HepG2 (cell line): Measurements from ENCODE around the gene APOBEC3B. TPM values are rescaled to one million over a fixed set of nuclear protein-coding genes. Genes with fewer than 3 reads are reported as not detected.

Source experiments
- ATAC-seq: fragments of 200-7000 bp; cut with Tn5 transposase; 3 replicates; pipeline ENCODE4 v1.9.1; 2020; ENCODE audit warnings: mild to moderate bottlenecking, moderate library complexity
- BruUV-seq: library from RNA; stranded (reverse); fragments of 400-500 nt; replicated peaks from 2 replicates; lab custom pipeline; 2021; lab: Mats Ljungman, UMichigan
- CTCF ChIA-PET: fragments of 300-600 bp; formaldehyde crosslinking; extraction: SDS; loops from one replicate; lab custom pipeline; 2021; ENCODE audit warnings: low total read pairs, inconsistent platforms, low intra/inter-chr PET ratio; lab: Yijun Ruan, JAX
- POLR2A ChIA-PET: fragments of 350-600 bp; sonication (Branson Sonifier 250); formaldehyde crosslinking; loops from one replicate; lab custom pipeline; 2020; ENCODE audit warnings: antibody characterized with exemption, inconsistent platforms; lab: Yijun Ruan, JAX
- DNase-seq: peaks from one replicate; pipeline ENCODE4 v3.0.0-alpha.2; 2015; ENCODE audit warnings: low spot score
- FAIRE-seq: peaks from 3 replicates; lab custom pipeline; 2011; peaks lifted over from hg19 to GRCh38; lab: Jason Lieb, UNC
- H2AFZ ChIP-seq: one replicate; pipeline ENCODE4 v1.6.1; 2011; ENCODE audit warnings: low read length, inconsistent platforms
- H3K27ac ChIP-seq: fragments of 300-600 bp; 3 replicates; pipeline ENCODE4 v1.8.0; 2011; ENCODE audit warnings: mixed run types, mild to moderate bottlenecking, mixed read lengths, low read length, inconsistent platforms; ENCODE audit not compliant: insufficient read depth; ENCODE audit errors: extremely low read length
- H3K27me3 ChIP-seq, 2 experiments: fragments of 200-600 bp in 1 of 2; 2 replicates in 1 of 2; 3 replicates in 1 of 2; pipeline versions ENCODE4 v1.6.0 to v1.8.0; 2011; ENCODE audit warnings: low read length in 2 of 2, mild to moderate bottlenecking in 2 of 2, moderate library complexity in 2 of 2, inconsistent platforms in 1 of 2; ENCODE audit not compliant: insufficient read depth in 2 of 2, control insufficient read depth in 1 of 2
- H3K36me3 ChIP-seq, 2 experiments: fragments of 200-600 bp in 1 of 2; replicated peaks in 1 of 2; 2 replicates in 1 of 2; 3 replicates in 1 of 2; pipeline versions ENCODE4 v1.5.1 to v1.8.0; 2011; ENCODE audit warnings: low read length in 2 of 2, inconsistent platforms in 1 of 2; ENCODE audit not compliant: insufficient read depth in 2 of 2, control insufficient read depth in 1 of 2
- H3K4me1 ChIP-seq: 2 replicates; pipeline ENCODE4 v1.5.1; 2012; ENCODE audit warnings: low read length, inconsistent platforms; ENCODE audit not compliant: insufficient read depth
- H3K4me2 ChIP-seq: 2 replicates; pipeline ENCODE4 v1.6.0; 2011; ENCODE audit warnings: low read depth, low read length, inconsistent platforms
- H3K4me3 ChIP-seq, 3 experiments: fragments of 200-600 bp in 1 of 3; sonication (generic), shearing (Covaris generic) in 1 of 3; replicated peaks in 1 of 3; 2 replicates each; pipeline ENCODE4 v1.5.1; 2011 to 2016; ENCODE audit warnings: low read length in 3 of 3, inconsistent platforms in 2 of 3, low read depth in 2 of 3, mild to moderate bottlenecking in 2 of 3, control low read depth in 1 of 3, mixed read lengths in 1 of 3; ENCODE audit not compliant: insufficient read depth in 1 of 3
- H3K79me2 ChIP-seq: one replicate; pipeline ENCODE4 v1.6.1; 2011; ENCODE audit warnings: low read length, inconsistent platforms; ENCODE audit not compliant: insufficient read depth
- H3K9ac ChIP-seq: 2 replicates; pipeline ENCODE4 v1.6.0; 2011; ENCODE audit warnings: mild to moderate bottlenecking, low read depth, low read length, inconsistent platforms; ENCODE audit not compliant: insufficient read depth
- H3K9me3 ChIP-seq: 2 replicates; pipeline ENCODE4 v1.5.1; 2012; ENCODE audit warnings: mild to moderate bottlenecking, low read length
- H4K20me1 ChIP-seq: 2 replicates; pipeline ENCODE4 v1.6.0; 2011; ENCODE audit warnings: inconsistent platforms, mild to moderate bottlenecking, low read length, moderate library complexity; ENCODE audit not compliant: insufficient read depth
- ATF1 ChIP-seq: IDR thresholded peaks from 2 replicates; pipeline ENCODE4 v1.6.1; 2016; ENCODE audit warnings: mild to moderate bottlenecking, control low read depth
- PTBP1 ChIP-seq: fragments of 200-400 bp; formaldehyde crosslinking; IDR thresholded peaks from 2 replicates; pipeline ENCODE4 v1.6.1; 2018; ENCODE audit warnings: low read length, low read depth; ENCODE audit not compliant: poor library complexity, severe bottlenecking
- RBM39 ChIP-seq: fragments of 200-400 bp; formaldehyde crosslinking; IDR thresholded peaks from one replicate; pipeline ENCODE4 v1.6.1; 2018; ENCODE audit warnings: antibody characterized with exemption, mild to moderate bottlenecking, low read depth, low read length; ENCODE audit not compliant: poor library complexity, severe bottlenecking
- SALL1 ChIP-seq: sonication (generic); formaldehyde crosslinking; IDR thresholded peaks from 2 replicates; pipeline ENCODE4 v1.8.0; 2022; ENCODE audit warnings: mild to moderate bottlenecking, missing genetic modification reagents
- TCF7 ChIP-seq: sonication (generic); IDR thresholded peaks from 2 replicates; pipeline ENCODE4 v1.6.1; 2016; ENCODE audit warnings: antibody characterized with exemption, low read depth
- ZNF776 ChIP-seq: sonication (generic); formaldehyde crosslinking; IDR thresholded peaks from 2 replicates; pipeline ENCODE4 v1.4.0; 2020; ENCODE audit warnings: mild to moderate bottlenecking, missing genetic modification reagents
- ZNF792 ChIP-seq: IDR thresholded peaks from 2 replicates; pipeline ENCODE4 v1.6.1; 2016
- ZSCAN20 ChIP-seq: sonication (generic); formaldehyde crosslinking; IDR thresholded peaks from 2 replicates; pipeline ENCODE4 v1.4.0; 2020; ENCODE audit warnings: missing genetic modification reagents, mild to moderate bottlenecking, borderline replicate concordance
- WGBS: methylation state at CpG from one replicate; pipeline ENCODE4 v1.1.6; 2017; ENCODE audit warnings: low lambda C conversion rate; 5-methylcytosine and 5-hydroxymethylcytosine counted together
- in situ Hi-C: cut with HindIII; loops from 2 replicates; pipeline ENCODE4 v1.10.0; 2017; ENCODE audit warnings: low pct_unique_long_range_greater_than_20kb; ENCODE audit not compliant: extremely low pct_ligation_motif_present
- intact Hi-C: fragments of 100-400 bp; cut with micrococcal nuclease; formaldehyde crosslinking; loops from one replicate; pipeline ENCODE4 v1.10.0; 2022; ENCODE audit not compliant: unreplicated experiment
- polyA plus RNA-seq, 8 experiments: library from polyadenylated mRNA; depleted of rRNA in 3 of 8; stranded (reverse) in 7 of 8; unstranded in 1 of 8; fragments of >200 nt; fragmentation: Illumina TruSeq in 4 of 8; extraction: Trizol in 4 of 8; gene quantifications; 2 replicates each; pipeline versions ENCODE4 v1.2.1 to v1.2.3, GENCODE V29; 2011 to 2016; ENCODE audit warnings: low read depth in 4 of 8, missing spikeins in 1 of 8, mixed read lengths in 1 of 8; ENCODE audit not compliant: insufficient read depth in 1 of 8
- total RNA-seq, 5 experiments: library from RNA; depleted of rRNA; stranded (reverse); fragments of >200 nt; fragmentation: Illumina TruSeq; extraction: Trizol; gene quantifications; 2 replicates each; pipeline ENCODE4 v1.2.3, GENCODE V29; 2016; ENCODE audit warnings: low read depth in 1 of 5
- TF ChIP-seq, protein P1 (sequence below): sonication (generic); formaldehyde crosslinking; IDR thresholded peaks from 2 replicates; pipeline ENCODE4 v1.5.0; 2020; ENCODE audit warnings: mild to moderate bottlenecking, missing genetic modification reagents, moderate library complexity
- TF ChIP-seq, protein P2 (sequence below): sonication (generic); formaldehyde crosslinking; IDR thresholded peaks from 2 replicates; pipeline ENCODE4 v1.5.0; 2020; ENCODE audit warnings: mild to moderate bottlenecking, missing genetic modification reagents, borderline replicate concordance
- TF ChIP-seq, protein P3 (sequence below): sonication (generic); formaldehyde crosslinking; IDR thresholded peaks from 2 replicates; pipeline ENCODE4 v1.4.0; 2020; ENCODE audit warnings: missing genetic modification reagents
- TF ChIP-seq, protein P4 (sequence below): sonication (generic); formaldehyde crosslinking; IDR thresholded peaks from 2 replicates; pipeline ENCODE4 v1.4.0; 2020; ENCODE audit warnings: missing genetic modification reagents, mild to moderate bottlenecking, borderline replicate concordance
- TF ChIP-seq, protein P5 (sequence below): sonication (generic); formaldehyde crosslinking; IDR thresholded peaks from 2 replicates; pipeline ENCODE4 v1.9.0; 2021; ENCODE audit warnings: missing genetic modification reagents, borderline replicate concordance

Gene APOBEC3B
- total and polyA plus RNA-seq, 2 of the 13 experiments (the other 11 are each of a cell fraction or from before 2014, with no cell fraction given): 6.7 to 8.8 TPM

DNA sequence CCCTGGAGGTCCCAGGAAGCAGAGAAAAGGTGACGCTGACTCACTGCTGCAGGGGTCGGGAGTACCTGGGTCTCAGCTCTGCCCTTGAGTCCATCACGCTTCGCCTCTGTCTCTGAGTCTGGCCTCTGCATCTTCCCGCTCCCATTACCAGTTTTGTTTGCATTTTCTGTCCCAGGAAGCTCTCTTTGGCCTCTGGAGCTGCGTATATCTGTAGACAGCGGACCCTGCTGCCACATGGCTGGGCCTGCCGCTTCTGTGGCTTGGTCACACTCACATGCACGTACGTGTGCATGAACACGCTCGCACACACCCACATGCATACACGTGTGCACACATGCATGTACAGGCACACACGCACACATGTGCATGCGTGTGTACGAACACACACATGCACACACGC lies 45.6 kb upstream of the APOBEC3B start:
- Histone ChIP-seq H3K27me3 (peaks cover 2 to 4% of the 10 kb centered on the region in 2 experiments; a peak in 2 of 5 replicates), H4K20me1 (no peaks in the 10 kb centered on the region), H2AFZ (no peak overlapping the region), H3K4me1 (peaks cover 11% of the 10 kb centered on the region), H3K9ac (no peak overlapping the region), H3K4me3 (no peak overlapping the region), H3K79me2 (no peaks in the 10 kb centered on the region), H3K36me3 (no peaks in the 10 kb centered on the region), H3K4me2 (no peak overlapping the region), H3K27ac (no peak overlapping the region), H3K9me3 (no peaks in the 10 kb centered on the region)
- ATAC-seq (peak; percentile 61), FAIRE-seq (no peak), DNase-seq (no peak)
- 17% methylated on average over 13 of the region's 17 CpGs for WGBS
- in situ Hi-C loops (no loop called here), intact Hi-C loops (no loop called here)
- BruUV-seq: no TSS peak
- POLR2A ChIA-PET: no interaction called here
- CTCF ChIA-PET: no interaction called here
- TF ChIP-seq ZNF776 (CRISPR knock-in tag): 0 out of 2 replicates have a peak, but pooled peaks have one; percentile 32
- no peak for TF ChIP-seq ZNF792 (CRISPR knock-in tag)
- TF ChIP-seq PTBP1: no peak
- no peak for TF ChIP-seq ATF1 (CRISPR knock-in tag)
- TF ChIP-seq, protein P1, sequence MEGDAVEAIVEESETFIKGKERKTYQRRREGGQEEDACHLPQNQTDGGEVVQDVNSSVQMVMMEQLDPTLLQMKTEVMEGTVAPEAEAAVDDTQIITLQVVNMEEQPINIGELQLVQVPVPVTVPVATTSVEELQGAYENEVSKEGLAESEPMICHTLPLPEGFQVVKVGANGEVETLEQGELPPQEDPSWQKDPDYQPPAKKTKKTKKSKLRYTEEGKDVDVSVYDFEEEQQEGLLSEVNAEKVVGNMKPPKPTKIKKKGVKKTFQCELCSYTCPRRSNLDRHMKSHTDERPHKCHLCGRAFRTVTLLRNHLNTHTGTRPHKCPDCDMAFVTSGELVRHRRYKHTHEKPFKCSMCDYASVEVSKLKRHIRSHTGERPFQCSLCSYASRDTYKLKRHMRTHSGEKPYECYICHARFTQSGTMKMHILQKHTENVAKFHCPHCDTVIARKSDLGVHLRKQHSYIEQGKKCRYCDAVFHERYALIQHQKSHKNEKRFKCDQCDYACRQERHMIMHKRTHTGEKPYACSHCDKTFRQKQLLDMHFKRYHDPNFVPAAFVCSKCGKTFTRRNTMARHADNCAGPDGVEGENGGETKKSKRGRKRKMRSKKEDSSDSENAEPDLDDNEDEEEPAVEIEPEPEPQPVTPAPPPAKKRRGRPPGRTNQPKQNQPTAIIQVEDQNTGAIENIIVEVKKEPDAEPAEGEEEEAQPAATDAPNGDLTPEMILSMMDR (CRISPR knock-in tag): peak; percentile 48
- TF ChIP-seq, protein P2, sequence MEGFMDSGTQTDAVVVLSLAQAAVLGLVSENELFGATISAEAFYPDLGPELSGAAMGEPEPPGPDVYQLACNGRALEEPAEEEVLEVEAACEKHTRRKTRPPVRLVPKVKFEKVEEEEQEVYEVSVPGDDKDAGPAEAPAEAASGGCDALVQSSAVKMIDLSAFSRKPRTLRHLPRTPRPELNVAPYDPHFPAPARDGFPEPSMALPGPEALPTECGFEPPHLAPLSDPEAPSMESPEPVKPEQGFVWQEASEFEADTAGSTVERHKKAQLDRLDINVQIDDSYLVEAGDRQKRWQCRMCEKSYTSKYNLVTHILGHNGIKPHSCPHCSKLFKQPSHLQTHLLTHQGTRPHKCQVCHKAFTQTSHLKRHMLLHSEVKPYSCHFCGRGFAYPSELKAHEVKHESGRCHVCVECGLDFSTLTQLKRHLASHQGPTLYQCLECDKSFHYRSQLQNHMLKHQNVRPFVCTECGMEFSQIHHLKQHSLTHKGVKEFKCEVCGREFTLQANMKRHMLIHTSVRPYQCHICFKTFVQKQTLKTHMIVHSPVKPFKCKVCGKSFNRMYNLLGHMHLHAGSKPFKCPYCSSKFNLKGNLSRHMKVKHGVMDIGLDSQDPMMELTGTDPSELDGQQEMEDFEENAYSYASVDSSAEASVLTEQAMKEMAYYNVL (CRISPR knock-in tag): no peak
- 0 out of 2 replicates have a peak, but pooled peaks have one; percentile 21 for TF ChIP-seq SALL1
- no peak for TF ChIP-seq RBM39
- TF ChIP-seq, protein P3, sequence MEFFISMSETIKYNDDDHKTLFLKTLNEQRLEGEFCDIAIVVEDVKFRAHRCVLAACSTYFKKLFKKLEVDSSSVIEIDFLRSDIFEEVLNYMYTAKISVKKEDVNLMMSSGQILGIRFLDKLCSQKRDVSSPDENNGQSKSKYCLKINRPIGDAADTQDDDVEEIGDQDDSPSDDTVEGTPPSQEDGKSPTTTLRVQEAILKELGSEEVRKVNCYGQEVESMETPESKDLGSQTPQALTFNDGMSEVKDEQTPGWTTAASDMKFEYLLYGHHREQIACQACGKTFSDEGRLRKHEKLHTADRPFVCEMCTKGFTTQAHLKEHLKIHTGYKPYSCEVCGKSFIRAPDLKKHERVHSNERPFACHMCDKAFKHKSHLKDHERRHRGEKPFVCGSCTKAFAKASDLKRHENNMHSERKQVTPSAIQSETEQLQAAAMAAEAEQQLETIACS (CRISPR knock-in tag): no peak
- TF ChIP-seq, protein P4, sequence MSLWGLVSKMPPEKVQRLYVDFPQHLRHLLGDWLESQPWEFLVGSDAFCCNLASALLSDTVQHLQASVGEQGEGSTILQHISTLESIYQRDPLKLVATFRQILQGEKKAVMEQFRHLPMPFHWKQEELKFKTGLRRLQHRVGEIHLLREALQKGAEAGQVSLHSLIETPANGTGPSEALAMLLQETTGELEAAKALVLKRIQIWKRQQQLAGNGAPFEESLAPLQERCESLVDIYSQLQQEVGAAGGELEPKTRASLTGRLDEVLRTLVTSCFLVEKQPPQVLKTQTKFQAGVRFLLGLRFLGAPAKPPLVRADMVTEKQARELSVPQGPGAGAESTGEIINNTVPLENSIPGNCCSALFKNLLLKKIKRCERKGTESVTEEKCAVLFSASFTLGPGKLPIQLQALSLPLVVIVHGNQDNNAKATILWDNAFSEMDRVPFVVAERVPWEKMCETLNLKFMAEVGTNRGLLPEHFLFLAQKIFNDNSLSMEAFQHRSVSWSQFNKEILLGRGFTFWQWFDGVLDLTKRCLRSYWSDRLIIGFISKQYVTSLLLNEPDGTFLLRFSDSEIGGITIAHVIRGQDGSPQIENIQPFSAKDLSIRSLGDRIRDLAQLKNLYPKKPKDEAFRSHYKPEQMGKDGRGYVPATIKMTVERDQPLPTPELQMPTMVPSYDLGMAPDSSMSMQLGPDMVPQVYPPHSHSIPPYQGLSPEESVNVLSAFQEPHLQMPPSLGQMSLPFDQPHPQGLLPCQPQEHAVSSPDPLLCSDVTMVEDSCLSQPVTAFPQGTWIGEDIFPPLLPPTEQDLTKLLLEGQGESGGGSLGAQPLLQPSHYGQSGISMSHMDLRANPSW (CRISPR knock-in tag): no peak
- no peak for TF ChIP-seq TCF7
- TF ChIP-seq, protein P5, sequence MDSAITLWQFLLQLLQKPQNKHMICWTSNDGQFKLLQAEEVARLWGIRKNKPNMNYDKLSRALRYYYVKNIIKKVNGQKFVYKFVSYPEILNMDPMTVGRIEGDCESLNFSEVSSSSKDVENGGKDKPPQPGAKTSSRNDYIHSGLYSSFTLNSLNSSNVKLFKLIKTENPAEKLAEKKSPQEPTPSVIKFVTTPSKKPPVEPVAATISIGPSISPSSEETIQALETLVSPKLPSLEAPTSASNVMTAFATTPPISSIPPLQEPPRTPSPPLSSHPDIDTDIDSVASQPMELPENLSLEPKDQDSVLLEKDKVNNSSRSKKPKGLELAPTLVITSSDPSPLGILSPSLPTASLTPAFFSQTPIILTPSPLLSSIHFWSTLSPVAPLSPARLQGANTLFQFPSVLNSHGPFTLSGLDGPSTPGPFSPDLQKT (CRISPR knock-in tag): no peak
- TF ChIP-seq ZSCAN20 (CRISPR knock-in tag): no peak
